Ishikawa (cell line): ENCODE measurements around the gene TMEM175.

Source experiments
- CEBPB ChIP-seq: IDR thresholded peaks from 2 replicates; pipeline ENCODE4 v1.6.1; 2012
- CREB1 ChIP-seq: IDR thresholded peaks from 2 replicates; pipeline ENCODE4 v1.6.1; 2012; ENCODE audit warnings: low read depth
- EGR1 ChIP-seq: IDR thresholded peaks from 2 replicates; pipeline ENCODE4 v1.6.1; 2012
- EP300 ChIP-seq: IDR thresholded peaks from 2 replicates; pipeline ENCODE4 v1.6.1; 2012; ENCODE audit warnings: borderline replicate concordance
- FOXM1 ChIP-seq: IDR thresholded peaks from 2 replicates; pipeline ENCODE4 v1.6.1; 2012; ENCODE audit warnings: low read depth, borderline replicate concordance
- NFIC ChIP-seq: IDR thresholded peaks from 2 replicates; pipeline ENCODE4 v1.6.1; 2012
- RAD21 ChIP-seq: IDR thresholded peaks from 2 replicates; pipeline ENCODE4 v1.6.1; 2012; ENCODE audit warnings: low read depth
- TAF1 ChIP-seq: IDR thresholded peaks from 2 replicates; pipeline ENCODE4 v1.6.1; 2012; ENCODE audit warnings: low read depth, mild to moderate bottlenecking
- TCF12 ChIP-seq: IDR thresholded peaks from 2 replicates; pipeline ENCODE4 v1.6.1; 2012; ENCODE audit warnings: low read depth
- TEAD4 ChIP-seq: IDR thresholded peaks from 2 replicates; pipeline ENCODE4 v1.6.1; 2012
- YY1 ChIP-seq: IDR thresholded peaks from 2 replicates; pipeline ENCODE4 v1.6.1; 2012; ENCODE audit warnings: low read depth
- ZBTB7A ChIP-seq: IDR thresholded peaks from 2 replicates; pipeline ENCODE4 v1.6.1; 2012; ENCODE audit warnings: low read depth
- TF ChIP-seq, protein P1 (sequence below): IDR thresholded peaks from 2 replicates; pipeline ENCODE4 v1.6.1; 2012
- TF ChIP-seq, protein P2 (sequence below): IDR thresholded peaks from 2 replicates; pipeline ENCODE4 v1.6.1; 2012
- TF ChIP-seq, protein P3 (sequence below): IDR thresholded peaks from 2 replicates; pipeline ENCODE4 v1.6.1; 2012; ENCODE audit warnings: low read depth, mild to moderate bottlenecking

Gene TMEM175

DNA sequence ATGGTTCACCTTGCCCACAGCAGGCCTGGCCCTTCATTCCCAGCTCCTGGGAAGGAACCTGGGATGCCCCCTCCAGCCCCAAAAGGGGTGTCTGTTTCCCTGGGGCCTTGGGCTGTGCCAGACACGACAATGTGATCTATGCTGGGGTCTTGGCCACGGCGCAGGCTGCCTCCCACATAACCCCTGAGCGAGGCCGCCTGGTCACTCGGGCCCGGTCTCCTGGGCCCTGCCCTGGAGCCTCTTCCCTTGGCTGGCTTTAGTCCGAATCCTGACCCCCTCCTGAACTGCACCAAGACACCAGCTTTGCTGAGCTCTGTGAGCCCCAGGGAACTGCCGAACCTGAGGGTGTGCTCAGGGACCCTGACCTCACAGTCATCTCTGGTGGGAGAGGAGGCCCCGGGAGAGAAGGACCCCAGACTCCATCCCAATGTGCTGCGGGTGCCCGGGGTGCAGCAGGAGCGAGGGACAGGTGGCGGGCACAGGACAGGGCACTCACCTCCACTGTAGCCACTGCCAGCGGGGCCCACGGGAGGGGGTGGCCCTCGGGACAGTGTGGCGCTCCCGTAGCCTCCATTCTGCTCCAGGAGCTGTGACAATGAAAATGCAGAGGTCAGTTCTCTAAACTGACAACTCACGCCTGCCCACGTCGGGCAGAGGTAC is 42.1 kb upstream of the TMEM175 start:
- TF ChIP-seq, protein P1, sequence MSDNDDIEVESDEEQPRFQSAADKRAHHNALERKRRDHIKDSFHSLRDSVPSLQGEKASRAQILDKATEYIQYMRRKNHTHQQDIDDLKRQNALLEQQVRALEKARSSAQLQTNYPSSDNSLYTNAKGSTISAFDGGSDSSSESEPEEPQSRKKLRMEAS, result no peak
- TF ChIP-seq TCF12, result no peak
- no peak for TF ChIP-seq CREB1
- no peak for TF ChIP-seq FOXM1
- TF ChIP-seq, protein P2, sequence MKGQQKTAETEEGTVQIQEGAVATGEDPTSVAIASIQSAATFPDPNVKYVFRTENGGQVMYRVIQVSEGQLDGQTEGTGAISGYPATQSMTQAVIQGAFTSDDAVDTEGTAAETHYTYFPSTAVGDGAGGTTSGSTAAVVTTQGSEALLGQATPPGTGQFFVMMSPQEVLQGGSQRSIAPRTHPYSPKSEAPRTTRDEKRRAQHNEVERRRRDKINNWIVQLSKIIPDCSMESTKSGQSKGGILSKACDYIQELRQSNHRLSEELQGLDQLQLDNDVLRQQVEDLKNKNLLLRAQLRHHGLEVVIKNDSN, result no peak
- TF ChIP-seq EP300, result no peak
- TF ChIP-seq ZBTB7A, result no peak
- no peak for TF ChIP-seq YY1
- no peak for TF ChIP-seq RAD21
- no peak for TF ChIP-seq TEAD4
- TF ChIP-seq, protein P3, sequence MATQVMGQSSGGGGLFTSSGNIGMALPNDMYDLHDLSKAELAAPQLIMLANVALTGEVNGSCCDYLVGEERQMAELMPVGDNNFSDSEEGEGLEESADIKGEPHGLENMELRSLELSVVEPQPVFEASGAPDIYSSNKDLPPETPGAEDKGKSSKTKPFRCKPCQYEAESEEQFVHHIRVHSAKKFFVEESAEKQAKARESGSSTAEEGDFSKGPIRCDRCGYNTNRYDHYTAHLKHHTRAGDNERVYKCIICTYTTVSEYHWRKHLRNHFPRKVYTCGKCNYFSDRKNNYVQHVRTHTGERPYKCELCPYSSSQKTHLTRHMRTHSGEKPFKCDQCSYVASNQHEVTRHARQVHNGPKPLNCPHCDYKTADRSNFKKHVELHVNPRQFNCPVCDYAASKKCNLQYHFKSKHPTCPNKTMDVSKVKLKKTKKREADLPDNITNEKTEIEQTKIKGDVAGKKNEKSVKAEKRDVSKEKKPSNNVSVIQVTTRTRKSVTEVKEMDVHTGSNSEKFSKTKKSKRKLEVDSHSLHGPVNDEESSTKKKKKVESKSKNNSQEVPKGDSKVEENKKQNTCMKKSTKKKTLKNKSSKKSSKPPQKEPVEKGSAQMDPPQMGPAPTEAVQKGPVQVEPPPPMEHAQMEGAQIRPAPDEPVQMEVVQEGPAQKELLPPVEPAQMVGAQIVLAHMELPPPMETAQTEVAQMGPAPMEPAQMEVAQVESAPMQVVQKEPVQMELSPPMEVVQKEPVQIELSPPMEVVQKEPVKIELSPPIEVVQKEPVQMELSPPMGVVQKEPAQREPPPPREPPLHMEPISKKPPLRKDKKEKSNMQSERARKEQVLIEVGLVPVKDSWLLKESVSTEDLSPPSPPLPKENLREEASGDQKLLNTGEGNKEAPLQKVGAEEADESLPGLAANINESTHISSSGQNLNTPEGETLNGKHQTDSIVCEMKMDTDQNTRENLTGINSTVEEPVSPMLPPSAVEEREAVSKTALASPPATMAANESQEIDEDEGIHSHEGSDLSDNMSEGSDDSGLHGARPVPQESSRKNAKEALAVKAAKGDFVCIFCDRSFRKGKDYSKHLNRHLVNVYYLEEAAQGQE, result no peak
- no peak for TF ChIP-seq EGR1
- no peak for TF ChIP-seq TAF1
- no peak for TF ChIP-seq CEBPB

DNA sequence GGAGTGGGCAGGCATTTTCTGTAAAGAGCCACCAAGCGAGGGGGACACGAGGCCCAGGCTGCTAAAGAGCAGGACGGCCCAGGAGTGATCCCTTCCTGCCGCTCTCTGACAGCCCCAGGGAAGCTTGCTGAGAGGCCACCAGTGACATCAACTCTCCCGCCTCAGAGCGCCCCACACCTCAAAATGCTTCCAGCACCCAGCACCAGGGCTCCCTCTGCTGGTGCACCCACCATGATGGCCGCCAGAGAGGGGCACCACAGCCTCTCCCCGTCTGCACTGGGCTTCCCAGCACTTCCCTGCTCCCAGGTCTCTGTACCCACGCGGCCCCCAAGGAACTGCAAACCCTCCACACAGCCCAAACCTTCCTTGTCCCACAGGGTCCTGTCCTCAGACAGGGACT is 40.5 kb upstream of the TMEM175 start:
- TF ChIP-seq FOXM1 (no peak), TEAD4 (no peak), NFIC (no peak), CEBPB (no peak), RAD21 (peak; percentile 16; the same call in 1 of the 2 replicates), TCF12 (no peak), EP300 (no peak)
- TF ChIP-seq, protein P1, result no peak

DNA sequence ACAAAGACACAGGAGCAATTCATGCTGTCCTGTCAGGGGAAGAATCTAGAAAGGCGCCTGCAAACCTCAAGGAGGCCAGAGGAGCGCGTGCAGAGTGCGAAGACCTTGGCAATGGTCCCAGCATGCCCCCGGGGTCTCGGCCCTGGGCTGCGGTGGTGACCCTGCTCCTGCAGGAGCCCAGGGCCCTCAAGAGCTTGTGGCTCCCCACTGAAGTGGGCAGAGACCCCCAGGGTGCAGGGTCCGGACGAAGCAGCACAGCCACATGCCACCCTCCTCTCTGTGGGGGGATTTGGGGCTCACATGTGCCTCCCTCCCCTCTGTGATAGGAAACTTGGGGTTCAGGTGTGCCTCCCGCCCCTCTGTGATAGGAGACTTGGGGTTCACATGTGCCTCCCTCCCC is 39.5 kb upstream of the TMEM175 start:
- TF ChIP-seq, protein P3, result no peak
- TF ChIP-seq, protein P2, result no peak
- TF ChIP-seq EP300 (no peak), TEAD4 (no peak), RAD21 (no peak), CREB1 (no peak), ZBTB7A (no peak), CEBPB (no peak), YY1 (no peak), TAF1 (no peak), NFIC (no peak), EGR1 (no peak), TCF12 (no peak), FOXM1 (no peak)
- TF ChIP-seq, protein P1, result no peak

DNA sequence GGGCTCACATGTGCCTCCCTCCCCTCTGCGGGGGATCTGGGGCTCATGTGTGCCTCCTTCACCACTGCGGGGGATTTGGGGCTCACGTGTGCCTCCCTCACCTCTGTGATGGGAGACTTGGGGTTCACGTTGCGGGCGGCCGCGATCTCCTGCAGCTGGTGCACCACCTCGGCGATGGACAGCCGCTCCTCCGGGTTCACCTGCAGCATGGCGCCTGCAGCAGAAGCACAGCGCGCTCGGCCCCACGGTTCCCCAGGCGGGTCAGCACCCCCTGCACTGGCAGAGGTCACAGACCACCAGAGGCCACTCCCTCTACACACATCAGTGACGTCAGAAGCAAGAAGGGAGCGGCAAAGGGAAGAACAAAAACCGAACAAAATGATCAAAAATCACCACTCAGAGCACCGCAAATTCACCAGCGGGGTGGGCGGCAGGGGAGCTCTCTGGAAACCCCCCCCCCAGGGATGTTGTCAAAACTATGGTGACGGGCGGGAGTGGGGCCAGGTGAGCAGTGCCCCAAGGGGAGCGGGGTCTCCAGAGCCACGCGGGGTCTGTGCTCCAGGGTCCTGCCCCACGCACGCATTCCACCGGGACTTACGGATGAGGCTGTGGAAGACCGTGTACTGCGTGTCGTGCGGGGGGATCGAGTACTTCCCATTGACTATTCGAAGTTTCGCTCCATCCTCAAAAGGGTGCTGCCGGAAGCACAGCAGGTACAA is 38.8 kb upstream of the TMEM175 start:
- TF ChIP-seq EGR1, result no peak
- no peak for TF ChIP-seq TEAD4

DNA sequence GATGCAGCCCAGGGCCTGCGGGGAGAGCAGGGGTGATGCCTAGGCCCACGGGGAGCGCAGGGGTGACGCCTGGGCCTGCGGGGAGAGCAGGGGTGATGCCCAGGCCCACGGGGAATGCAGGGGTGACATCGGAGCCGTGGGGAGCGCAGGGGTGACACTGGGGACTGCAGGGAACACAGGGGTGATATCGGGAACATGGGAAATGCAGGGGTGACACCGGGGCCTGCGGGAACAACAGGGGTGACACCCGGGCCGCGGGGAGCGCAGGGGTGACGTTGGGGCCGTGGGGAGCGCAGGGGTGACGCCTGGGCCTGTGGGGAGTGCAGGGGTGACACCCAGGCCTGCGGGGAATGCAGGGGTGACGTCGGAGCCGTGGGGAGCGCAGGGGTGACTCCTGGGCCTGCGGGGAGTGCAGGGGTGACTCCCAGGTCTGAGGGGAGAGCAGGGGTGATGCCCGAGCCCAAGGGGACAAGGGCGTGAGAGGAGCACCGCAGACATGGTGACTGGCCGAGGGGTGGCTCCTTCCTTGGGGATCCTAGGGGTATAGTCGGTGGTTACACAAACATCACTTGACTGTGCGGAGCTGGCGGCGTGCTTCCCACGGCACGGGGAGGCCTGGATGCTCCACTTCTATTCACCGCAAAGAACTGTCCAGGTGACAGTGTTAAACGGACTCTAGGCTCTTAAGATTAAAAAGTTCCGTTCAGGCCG is 38.1 kb upstream of the TMEM175 start:
- TF ChIP-seq FOXM1, result no peak
- TF ChIP-seq YY1, result no peak
- TF ChIP-seq TCF12, result no peak
- TF ChIP-seq NFIC, result no peak
- no peak for TF ChIP-seq ZBTB7A
- TF ChIP-seq EP300, result no peak
- TF ChIP-seq, protein P3, result no peak
- TF ChIP-seq EGR1, result no peak
- TF ChIP-seq TEAD4, result no peak
- TF ChIP-seq RAD21, result no peak
- TF ChIP-seq TAF1, result no peak
